Activated T-cell treated with anti-CD3 and anti-CD28 coated beads, Interleukin-2, amount 50 U/mL, for 48 hours (primary cell): Measurements from ENCODE around the gene MRPS25.

Experiments used
- DNase-seq, 2 experiments: peaks; one replicate each; pipeline ENCODE4 v3.0.0-alpha.2; 2020

Gene MRPS25

DNA sequence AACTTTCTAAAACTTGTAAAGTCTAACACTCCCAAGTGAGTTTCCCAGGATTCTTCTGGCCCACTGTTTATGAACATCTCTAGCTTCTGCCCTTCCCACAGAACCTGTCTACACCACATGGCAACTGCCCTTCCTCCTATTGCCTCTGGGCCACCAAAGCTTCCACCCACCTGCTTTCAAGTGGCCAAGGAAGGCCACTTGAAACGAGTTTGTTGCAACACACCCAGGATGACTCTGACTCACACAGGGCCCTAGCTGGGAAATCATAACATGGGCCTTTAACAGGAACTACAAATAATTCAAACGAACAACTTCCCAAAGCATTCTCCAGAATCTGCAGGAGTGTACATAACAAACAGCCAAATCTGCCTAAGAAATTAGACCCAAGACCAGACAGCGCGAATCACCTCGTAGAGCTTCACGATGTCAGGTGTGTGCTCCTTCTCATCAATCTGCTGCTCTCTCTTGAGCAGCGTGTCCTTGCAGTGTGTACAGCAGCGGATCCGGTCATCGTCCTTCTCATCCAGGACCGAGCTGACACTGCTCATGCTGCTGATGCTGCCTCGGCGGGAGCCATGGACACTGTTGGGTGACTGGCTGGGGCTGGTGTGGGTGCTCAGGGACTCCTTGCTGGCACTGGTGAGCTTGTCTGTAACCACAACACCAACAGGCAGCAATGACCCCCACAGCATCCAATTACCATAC lies 17.0 kb upstream of the MRPS25 start:
- DNase-seq = no peak

DNA sequence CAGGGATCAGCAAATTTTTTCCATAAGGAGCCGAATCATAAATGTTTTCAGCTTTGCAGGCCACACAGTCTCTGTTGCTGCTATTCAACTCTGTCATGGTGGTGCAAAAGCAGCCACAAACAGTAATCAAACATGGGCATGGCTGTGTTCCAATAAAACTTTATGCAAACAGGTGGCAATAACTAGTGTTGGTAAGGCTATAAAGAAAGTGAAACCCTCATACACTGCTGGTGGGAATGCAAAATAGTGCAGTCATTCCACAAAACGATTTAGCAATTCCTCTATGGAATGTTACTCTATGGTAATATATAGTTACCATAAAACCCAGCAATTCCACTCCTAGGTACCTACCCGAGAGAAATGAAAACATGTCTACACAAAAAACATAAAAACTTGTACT lies 14.0 kb upstream of the MRPS25 start:
- DNase-seq = no peak

DNA sequence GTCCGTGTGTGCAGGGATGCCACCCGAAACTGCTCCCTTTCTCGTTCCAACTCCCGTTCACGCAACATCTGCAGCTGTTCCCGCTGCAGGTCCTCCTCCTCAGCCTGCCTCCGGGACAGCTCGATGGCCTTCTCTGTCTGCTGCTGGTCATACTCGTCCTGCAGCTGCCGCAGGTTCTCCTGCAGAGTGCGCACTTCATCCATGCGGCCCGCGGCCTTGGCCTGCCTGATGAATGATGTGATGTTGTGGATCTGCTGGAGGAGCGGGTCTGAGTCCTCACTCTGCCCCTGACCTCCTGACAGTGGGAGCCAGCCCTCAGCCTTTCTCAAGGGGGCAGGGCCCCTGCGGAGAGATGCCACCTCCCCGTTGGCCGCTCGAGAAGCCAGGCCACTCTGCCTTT lies 9.4 kb upstream of the MRPS25 start:
- DNase-seq = no peak

DNA sequence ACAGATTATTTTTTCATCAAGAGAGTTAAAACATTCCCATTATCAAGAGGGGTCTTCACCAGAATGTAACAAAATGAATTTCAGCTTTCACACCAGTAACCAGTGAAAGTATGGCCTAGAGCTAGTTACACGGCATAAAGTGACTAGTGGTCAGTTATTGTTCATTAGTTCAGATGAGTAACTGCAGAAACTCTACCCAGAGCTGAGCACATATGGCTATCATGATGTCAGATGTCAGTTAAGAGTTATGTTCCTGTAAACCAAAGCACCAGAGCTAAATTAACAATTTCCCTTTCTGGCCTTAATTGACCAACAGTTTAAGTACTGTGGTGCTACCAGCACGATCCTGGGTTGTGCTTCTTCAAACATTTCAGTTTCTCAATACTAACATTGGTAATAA lies 6.6 kb upstream of the MRPS25 start:
- no peak for DNase-seq

DNA sequence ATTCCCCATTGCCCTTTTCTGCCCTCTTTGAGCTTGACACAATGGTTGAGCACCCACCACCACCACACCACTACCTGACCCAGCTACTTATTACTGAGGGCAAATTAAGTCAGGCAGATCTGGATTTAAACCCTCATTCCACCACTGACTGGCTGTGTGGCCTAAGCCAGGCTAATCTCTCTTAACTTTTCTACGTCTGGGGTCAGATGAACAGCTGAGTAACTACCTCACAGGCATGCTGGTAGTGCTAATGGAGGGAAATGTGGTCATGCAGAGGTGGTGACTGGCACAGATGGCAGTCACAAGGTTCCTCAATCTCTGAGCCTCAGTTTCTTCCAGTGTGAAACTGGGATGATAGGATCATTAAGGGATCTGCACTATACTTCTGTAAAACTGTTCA lies 4.3 kb upstream of the MRPS25 start:
- no peak for DNase-seq

DNA sequence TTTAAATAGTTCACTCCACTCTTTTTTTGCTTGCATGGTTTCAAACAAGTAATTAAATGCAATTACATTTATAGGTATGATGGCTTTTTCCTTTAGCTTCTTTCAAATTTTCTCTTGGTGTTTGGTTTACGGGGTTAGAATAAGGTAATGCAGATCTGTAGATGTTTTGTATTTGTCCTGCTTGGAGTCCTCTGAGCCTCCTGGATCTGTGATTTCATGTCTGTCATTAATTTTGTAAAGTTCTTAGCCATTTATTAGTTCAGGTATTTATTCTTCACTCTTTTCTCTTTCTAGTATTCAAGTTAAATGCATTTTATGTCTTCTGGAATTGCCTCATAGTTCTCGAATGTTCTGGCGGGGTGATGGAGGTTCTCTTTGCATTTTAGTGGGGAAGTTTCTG lies 1.4 kb upstream of the MRPS25 start:
- no peak for DNase-seq

DNA sequence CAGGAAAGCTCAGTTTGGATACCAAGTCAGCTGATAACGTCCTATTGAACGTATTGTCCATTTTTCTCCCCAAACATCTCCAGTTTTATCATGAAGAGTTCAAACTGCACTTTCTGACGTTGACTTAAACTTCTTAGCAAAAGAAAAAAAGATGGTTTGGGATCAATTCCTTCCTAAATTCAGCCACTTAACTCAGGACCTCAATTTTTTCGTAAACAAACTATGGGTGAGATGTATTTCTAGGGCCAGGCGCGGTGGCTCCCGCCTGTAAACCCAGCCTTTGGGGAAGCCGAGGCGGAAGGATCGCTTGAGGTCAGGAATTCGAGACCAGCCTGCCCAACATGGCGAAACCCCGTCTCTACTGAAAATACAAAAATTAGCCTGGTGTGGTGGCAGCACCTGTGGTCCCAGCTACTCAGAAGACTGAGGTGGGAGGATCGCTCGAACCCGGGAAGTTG lies 464 bp upstream of the MRPS25 start:
- DNase-seq = no peak

DNA sequence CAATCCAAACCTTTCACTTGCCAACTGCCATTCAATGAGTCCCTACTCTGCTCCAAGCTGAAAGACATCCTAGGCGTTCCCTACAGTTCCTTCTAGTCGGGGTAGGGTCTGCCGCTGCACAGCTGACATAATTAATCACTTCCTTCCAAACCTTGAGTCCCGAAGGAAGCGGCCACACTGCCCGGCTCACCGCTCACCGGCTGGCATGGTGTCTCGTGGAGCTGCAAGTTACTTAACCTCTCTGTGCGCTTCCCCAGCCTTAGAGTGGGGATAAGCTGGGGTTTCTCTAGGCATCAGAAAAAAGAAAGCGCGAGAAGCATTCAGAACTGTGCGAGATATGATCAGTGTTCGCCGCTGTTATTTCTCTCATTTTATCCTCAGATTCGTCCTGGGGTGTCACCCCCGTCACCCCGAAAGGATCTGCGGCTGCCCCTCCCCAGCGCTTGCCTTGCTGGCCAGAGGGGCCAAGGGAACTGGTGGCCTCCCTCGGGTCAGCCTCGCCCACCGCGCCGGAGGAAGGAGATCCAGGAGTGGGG lies 748 bp downstream of the MRPS25 start:
- peak; percentile 43 to 48 for DNase-seq

DNA sequence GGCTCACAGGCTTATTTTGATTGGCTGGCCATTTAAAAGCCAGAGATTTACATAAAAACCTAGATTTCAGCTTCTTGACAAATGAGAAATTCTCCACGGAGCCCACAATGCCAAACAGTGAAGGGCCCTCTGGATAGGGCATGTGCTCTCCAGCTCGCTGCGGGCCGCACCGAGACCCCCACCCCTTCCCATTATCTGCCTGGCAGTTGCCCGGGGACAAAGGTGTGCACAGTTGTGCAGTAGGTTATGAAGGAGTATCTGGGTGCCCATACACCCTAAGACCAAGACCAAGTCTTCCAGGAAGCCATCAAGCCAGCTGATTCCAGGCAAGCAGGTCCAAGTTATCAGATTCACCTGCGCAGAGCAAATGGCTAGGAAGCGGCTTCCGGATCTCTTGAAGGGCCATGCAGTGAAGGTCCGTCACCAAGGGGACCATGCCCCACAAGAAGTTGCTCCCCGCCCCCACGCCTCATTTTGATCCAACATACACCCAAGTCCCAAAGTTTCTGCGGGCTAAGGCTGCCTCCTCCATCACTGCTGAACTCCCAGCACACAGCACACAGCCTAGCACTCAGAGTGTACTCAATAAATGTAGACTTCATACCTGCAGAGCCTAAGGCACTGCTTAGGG lies 1.3 kb downstream of the MRPS25 start:
- DNase-seq = peak in 1 of 2 experiments; percentile 29

DNA sequence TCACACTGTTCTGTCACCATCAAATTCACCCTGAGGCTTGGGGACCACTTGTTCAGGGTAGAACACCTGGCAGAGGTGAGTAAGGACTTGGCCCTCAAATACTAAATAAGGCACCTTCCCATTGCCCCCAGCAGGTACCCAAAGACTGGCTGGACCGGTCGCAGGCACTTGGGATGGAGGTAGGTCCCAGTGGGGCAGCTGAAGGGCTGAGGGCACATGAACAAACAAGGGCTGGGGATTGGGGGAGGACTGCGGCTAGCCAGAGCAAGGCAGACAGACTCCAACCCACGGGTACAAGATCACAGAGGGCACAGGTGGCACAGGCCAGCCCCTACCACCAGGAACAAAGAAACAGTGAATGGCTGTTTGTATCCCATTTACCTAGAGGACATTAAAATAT lies 1.9 kb downstream of the MRPS25 start:
- no peak for DNase-seq

DNA sequence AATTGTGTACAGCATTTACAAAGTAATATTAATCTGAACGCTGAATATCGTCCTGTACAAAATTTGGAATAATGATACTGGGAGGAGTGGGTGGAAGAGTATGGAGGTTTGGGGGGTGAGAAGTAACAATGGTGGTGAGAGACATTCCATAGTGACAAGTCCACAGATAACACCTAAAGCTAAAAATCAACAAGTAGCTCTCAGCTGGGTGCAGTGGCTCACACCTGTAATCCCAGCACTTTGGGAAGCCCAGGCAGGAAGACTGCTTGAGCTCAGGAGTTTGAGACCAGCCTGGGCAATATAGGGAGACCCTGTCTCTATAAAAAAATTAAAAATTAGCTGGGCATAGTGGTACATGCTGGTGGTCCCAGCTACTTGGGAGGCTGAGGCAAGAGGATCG lies 5.1 kb downstream of the MRPS25 start:
- DNase-seq = no peak

DNA sequence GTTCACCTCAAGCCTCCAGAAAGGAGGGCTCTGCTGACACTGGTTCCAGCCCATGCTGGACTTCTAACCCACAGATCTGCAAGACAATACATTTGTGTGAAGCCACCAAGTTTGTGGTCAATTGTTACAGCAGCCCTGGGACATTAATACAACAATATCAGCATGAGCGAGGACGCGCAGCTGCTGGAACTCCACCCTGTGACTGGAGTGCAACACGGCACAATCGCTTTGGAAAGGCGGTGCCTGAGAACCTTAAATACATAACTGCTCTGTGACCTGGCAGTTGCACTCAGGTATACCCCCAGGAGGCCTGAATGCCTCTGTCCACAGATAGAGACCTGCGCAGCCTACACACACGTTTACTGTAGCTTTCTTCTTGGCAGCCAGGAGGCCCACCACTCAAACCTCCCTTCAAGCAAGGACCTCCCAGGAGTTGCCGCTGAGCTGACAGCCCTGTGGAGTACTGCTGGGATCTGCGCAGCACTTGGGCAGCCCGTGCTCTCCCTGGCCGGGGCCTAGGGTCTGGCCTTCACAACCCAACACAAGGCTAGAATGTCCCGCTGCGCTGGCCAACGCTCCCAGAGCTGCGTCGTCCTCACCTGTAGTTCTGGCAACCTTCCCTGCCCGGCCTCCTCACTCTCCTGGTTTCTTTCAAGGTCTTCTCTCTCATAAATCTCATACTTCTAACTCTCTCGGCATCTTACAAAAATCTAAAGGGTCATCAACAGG lies 8.3 kb downstream of the MRPS25 start:
- no peak for DNase-seq

DNA sequence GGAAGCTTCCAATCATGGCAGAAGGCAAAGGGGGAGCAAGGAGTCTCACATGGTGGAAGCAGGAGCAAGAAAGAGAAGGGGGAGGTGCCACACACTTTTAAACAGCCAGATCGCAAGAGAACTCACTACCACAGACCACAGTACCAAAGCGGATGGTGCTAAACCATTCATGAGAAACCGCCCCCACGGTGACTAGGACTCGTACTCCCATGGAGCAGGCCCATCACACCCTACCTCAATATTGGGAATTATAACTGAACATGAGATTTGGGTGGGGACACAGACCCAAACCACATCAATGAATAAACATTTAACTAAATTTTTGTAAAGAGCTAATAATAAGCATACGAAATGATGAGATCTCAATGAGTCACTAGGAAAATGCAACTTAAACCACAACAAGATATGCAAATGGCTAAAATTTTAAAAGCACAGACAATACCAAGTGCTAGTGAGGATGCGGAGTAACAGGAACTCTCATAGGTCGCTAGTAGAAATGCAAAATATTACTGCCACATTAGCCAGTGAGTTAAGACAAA lies 10.0 kb downstream of the MRPS25 start:
- DNase-seq = peak; percentile 78

DNA sequence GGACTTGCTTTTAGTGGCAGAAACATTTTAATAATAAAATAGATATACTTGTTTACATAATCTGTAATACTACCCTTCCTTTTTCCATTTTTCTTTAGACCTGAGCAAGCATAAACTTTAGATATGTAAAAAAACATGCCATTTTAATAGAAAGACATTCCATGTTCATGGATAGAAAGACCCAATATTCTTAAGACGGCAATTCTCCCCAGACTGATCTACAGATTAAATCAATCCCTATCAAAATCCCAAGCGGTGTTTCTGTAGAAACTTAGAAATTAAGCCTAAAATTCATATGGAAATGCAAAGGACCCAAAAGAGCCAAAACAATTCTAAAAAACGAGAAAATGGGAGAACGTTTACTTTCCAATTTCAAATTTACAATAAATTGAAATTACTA lies 11.6 kb downstream of the MRPS25 start:
- DNase-seq = no peak

DNA sequence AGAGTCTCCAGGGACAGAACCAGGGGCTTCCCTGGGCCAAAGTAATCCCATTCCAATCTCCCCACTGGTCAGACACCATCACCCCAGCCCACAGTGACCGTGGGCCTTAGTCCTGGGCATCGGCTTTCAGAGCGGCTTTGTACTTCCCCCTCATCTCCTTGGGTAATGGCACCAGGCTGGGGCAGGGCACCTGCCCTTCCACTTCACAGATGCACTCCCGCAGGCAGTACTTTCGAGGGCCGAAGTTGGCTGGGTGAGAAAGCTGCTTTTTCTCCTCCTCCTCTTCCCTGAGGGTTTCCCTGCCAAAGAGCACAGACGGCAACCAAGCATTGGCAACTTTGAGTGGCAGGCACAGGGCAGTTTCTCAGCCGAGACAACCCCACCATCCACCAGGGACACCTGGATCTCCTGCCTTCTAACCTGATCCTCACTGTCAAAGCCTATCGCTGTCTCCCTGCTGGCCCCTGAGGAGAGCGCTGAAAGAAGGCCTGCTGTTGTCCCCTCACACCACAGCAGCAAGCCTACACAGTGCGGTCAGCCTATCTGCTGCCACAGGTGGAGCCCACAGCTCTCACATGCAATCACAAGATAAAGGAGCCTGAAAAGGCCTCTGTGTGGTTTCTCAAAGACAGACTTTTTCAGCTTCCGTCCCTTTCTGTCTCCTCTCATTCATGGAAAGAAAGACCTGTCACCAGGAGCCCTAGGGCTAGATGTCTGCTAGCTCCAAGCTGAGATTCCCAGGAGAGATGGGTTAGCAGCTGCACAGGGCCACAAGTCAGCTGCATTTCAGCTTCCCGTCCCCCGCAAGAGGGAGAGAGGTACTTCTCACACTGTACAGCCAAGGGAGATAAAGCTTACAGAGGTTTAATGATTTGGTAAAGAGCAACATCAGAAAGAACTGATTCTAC lies 12.5 kb downstream of the MRPS25 start:
- DNase-seq = no peak

DNA sequence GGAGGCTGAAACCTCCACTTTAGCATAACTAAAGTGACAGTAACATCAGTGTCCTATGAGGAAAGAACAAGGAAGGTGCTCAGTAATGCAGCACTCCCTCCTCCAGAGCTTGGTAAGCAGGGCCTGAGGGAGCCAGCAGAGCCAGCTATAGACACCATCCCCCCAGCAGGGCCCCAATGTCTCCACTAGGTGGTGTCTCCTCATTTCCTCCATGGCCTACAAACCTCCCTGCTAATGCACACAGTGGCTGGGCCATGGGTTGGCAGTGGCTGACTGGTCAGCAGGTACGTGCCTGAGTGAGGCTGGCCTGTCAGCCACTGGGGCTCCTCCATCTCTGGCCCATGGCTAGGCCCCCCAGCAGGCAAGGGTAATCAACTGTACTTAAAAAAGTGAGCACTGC lies 13.6 kb downstream of the MRPS25 start:
- DNase-seq = peak; percentile 65 to 70

DNA sequence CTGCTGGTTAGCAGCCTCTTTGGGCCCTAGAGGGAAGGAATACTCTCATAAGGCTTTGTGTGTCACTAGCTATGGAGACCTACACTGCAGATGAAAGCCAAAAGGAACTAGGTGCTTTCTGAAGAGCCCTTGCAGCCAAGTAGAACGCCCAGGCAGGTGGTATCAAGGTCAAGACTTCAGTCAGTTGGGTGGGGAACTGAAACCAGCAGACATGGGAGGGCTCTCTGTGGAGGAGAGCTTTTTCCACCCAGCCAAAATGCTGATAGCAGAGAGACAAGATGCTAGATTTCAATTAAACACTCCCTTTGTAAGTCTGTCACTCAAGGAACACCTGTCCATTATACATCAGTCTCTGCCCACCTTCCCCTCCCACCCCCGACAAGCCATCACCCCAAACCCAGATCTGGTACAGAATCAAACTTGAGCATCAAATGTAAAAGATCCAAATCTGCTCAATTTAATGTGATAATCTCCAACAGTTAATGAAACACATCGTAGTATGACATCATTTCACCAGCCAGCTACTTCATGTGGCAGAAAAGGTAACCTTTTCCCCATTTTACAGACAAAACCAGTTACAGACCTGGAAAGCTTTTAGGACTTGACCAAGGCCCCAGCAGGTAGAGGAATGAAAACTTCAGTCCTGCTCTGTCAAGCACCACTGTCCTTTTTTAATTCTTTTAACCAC lies 14.6 kb downstream of the MRPS25 start:
- no peak for DNase-seq

DNA sequence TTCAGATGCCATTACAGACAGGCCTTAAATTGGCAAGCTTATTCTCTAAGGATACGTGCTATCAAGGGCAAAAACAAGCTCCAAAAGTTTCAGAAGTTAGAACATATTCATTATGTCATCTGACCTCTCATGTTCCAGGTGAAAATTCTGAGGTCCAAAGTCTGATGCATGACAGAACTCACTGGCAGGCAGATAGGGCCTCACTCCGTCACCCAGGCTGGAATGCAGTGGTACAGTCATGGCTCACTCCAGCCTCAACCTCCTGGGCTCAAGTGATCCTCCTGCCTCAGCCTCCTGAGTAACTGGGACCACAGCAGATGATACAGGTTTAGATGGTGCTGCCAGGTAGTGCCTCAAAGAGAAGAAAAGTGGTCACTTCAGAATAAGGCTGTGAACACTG lies 15.5 kb downstream of the MRPS25 start:
- DNase-seq = no peak

DNA sequence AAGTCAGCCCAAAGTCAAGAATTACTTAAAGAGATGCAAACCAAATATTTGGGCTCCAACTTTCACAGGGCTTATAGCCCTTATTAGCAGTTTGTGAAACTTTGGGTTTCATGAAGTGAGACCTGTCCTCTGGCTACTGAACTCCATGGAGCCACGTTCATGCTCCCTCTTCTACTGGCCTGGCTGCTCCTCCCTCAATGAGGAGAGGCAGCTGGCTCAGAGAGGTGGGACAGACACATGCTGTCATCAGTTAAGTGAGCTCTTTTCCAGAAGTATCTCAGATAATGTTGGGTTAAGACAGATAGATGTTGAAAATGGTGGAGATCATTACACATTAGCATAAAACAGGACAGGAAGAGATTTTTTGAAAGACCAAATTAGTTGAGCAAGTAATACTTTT lies 19.4 kb downstream of the MRPS25 start:
- DNase-seq = no peak

DNA sequence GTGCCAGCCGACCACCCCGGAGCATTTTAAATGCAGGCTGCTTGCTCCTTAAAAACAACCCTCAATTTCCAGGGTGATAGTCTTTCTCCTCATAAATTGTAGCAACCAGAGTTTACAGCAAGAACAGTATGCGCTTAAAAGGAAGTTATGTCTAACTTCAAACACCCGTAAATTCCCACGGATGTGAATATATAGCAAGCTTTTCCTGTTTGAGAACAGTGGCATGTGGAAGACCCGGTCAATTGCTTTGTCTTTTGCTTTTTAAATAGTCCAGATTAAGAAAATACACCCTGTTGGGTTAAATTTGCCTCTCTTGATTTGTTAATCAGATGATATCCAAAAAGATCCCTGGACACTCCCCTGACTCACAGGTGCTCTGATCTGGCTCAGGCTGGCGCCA lies 20.8 kb downstream of the MRPS25 start:
- no peak for DNase-seq

DNA sequence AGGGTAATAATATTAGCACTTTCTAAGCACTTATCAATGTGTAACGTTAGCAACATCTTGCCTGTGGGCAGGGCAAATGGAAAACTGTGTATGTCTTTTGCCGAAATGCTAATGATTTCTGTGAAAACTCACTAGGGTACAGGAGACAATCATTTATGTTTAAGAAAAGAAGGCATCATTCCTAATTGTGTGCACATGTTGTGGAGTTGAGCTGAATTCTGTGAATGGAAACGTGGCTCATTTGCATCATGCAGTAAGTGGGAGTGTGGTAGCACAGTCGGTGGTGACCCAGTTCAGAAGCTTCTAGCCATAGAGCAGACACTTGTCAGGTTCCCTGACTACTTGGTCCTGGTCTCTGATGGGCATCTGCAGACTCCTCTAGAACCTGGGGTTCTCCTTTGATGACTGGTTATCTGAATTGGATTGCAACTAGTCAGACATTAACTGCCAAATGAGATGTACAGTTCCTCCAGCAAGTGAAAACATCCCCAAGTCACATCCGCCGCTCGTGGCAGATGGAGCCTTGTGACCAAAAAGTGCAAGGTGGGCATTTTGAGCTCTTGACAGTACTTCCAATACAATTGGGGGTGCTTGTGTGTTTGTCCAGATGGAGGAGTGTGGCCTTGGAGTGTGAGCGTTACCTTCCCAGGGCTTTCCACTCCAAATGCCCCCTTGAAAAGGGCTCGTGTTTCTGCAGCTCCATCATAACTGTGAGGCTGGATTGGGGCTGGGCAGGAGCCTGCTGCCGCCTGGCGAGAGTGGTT lies 21.5 kb downstream of the MRPS25 start:
- DNase-seq = no peak
